Fibroblast of skin of right biceps (primary cell): Measurements from ENCODE around the gene SFT2D1.
"Not testable (repeated sequence)": the region's sequence is repeated elsewhere in the genome, so short reads cannot be mapped to it uniquely, and the experiment has no call there.

Source experiments
- DNase-seq: peaks from one replicate; pipeline ENCODE4 v3.0.0-alpha.2; 2013

SFT2D1 gene

DNA sequence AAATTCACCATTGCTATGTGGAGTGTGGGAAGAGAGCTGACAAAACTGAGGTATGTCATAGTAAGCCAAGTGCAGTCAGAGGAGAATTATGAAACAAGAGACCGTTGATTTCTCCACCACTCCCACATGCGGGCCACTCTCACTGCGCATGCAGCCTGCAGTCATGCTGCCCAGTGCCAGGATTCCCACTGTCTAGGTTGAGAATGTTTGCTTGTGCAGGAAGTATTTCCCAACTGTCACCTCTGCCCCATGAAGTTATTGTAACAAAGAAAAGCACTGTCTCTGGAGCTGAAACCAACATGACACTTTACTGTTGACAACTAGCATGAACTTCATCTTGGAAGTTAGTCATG is 18.7 kb upstream of the SFT2D1 start:
- no peak for DNase-seq

DNA sequence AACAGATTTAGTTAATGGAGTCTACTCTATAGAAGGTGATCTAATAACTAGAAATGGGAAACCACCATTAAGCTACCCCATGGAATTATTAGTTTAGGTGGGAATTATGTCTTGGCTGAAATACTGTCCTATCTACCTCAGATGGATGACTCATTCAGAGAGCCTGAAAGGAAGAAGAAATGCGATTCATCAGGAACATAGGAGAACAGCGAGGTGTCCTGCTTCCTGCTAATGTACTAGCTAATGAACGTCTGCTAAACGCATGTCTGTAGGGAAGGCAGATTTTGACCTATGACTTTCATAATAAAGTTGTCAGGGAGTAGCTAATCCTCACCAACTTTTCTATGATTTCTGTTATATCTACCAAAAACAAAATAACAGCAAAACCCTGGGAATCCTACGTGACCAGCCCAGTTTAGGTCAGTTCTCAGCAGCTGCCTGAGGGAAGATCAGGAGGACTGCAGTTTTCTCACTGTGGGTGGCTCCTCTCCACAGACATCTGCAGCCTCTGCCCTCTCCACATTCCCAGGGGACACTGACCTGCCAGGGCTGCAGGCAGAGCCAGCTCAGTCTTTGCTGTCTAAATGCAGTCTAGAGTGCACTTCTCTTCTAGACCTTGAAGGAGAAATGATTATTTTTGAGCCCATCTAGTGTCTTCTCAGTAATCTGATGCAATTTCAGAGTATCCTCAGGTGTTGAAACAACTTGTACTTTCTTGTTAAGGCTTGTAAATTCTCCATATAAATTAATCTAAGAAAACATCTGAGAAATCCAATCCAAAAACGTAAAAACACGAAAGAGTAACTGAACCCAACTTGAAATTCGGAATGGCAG is 18.1 kb upstream of the SFT2D1 start:
- no peak for DNase-seq

DNA sequence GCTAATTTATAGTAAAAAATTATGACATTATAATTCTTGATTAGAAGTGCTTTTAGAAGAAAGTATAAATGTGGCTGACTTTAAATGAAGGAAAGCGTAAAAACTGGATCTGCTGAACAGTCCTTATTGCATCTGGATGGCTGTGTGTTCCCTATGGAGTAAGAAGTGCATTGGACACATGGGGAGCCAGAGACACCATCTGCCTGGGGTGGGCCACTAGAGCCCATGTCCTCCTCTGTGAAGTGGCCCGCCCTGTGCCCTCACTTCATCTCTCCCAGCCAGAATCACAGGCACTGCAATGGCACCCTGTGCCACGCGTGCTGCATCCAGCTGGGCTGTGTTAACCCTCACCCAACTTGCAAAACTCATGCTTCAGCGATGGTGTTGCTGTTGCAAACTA is 13.2 kb upstream of the SFT2D1 start:
- no peak for DNase-seq

DNA sequence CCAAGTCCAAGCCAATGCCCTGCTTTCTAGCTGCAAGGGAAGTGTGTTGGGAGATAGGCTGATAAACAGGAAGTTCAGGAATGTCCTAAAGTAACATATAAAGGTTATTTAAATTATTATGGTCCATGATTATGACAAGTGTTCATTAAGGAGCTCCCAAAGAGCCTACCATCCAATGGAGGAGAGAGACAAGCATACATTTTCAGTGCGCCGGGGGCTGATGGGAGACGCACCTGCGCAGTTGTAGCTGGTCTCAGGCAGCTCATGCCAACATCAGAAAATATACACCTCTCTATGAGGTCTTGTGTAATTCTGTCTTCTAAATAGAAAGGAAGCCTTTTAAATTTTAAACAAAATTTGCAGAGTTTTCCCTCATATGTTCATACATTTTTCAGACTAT is 12.6 kb upstream of the SFT2D1 start:
- no peak for DNase-seq

DNA sequence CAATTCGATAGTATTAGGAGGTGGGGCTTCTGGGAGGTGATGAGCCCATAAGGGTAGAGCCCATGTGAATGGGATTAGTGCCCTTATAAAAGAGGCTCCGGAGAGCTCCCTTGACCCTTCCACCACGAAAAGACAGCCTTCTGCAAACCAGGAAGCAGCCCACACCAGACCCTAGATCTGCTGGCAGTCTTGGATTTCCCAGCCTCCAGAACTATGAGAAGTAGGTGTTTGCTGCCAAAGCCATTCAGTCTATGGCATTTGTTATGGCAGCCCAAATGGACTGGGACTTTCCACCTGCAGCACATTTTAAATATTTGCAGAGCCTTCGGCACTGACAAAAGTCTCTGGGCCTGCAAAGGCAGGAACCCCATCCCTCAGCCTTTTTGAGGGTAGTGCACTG is 11.8 kb upstream of the SFT2D1 start:
- no peak for DNase-seq

DNA sequence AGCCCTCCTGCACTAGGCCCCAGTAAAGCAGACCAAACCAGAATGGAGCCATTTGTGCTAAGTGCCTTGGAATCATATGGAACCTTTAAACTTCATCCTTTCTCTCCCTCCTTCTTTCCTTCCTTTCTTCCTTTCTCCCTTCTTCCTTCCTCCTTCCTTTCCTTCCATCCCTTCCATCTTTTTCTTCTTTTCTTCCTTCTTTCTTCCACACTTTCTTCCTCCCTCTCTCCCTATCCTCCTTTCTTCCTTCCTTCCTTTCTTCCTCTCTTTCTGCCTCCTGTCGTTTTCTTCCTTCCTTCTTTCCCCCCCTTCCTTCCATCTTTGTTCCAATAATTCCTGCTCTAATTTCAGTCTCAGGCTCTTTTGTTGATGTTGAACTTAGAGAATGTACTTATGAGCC is 11.2 kb upstream of the SFT2D1 start:
- DNase-seq = no peak

DNA sequence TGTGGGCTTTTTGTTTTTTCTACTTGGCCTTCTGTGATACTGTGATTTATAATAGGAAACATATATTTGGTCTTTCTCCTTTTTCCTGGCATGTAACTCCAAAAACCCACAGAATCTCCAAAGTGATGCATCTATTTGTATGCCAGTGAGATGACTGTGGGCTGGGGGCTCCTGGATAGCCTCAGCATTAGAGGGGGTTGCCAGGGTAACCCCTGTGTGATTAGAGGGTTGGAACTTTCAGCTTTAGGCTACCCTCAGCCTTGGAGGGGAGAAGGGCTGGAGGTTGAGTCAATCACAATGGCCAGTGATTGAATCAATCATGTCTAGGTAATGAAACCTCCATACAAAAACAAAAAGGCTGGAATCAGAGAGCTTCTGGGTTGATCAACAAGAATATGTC is 10.6 kb upstream of the SFT2D1 start:
- no peak for DNase-seq

DNA sequence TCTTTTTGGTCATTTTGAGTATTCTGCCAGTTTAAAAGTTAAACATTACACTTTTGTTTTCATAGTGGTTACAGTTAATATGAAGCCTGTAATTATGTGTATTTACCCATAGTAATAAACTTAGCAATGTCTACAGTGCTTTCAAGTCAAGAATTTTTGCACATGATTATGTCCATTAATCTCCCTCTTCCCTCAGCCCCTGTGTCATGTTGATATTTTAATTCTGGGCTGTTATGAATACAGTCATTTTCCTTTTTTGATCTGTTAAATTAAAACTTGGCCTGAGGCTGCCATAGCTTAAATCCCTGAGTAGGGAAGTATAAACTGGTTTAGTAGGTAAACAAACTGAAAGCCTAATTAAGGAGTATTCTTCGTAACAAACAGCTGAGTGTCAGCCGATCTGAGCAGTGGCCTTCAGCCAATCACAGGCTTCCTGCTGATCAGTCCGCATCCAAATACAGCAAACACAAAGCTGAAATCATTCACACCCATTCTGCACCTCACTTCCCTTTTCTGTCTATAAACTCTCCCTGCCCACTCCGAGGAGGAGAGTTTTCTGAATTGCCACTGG is 9.5 kb upstream of the SFT2D1 start:
- no peak for DNase-seq

DNA sequence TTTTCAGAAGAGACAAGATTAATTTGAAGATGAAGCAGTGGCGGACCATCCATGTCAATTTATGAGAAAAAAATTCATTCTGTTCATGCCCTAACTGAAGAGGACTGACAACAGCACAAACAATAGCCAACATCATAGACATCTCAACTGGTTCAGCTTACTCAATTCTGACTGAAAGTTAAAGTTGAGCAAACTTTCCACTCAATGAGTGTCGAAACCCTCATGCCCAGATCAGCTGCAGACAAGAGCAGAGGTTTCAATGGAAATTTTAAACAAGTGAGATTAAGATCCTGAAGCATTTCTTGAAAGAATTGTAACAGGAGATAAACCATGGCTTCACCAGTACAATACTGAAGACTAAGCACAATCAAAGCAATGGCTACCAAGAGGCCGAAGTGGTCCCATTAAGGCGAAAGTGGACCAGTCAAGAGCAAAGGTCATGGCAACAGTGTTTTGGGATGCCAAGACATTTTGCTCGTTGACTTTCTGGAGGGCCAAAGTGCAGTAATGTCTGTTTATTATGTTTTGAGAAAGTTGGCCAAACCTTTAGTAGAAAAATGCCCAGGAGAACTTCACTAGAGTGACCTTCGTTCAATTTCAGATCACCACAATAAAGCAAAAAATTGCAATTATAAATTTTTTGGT is 6.1 kb upstream of the SFT2D1 start:
- DNase-seq = no peak

DNA sequence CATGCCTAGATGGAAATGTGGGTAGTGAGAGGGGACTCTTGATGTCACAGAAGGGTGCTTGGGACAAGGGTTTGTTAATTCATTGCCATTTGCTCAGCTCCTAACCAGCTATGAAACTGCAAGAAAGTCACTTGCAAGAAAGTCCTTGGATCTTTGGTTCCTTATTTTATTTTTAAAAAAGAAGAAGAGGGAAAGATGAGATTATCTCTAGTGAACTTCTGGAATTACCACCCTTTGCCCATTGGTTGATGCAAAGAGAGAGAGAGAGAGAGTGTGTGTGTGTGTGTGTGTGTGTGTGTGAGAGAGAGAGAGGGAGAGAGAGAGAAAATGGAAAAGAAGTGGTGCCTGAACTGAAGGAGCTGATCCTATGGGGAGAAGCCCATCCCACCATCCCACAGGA is 4.6 kb upstream of the SFT2D1 start:
- no peak for DNase-seq

DNA sequence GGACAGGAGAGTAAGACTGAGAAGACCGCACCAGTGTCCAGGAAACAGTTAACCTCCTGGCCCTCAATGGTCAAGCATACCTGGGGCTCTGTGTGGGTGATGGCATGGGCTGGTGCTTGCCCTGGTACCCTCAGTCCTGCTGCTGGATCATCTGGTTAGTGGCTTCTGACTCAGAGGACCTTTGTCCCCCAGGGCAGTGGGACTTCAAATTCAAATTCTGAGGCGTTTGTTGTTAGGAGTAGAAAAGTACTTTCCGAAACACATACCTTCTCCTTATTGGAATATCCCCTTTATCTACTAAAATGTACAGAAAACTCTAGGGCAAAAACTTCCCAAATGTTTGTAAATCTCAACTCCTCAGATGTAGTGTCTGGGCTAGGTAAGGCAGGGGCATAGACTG is 4.1 kb upstream of the SFT2D1 start:
- no peak for DNase-seq

DNA sequence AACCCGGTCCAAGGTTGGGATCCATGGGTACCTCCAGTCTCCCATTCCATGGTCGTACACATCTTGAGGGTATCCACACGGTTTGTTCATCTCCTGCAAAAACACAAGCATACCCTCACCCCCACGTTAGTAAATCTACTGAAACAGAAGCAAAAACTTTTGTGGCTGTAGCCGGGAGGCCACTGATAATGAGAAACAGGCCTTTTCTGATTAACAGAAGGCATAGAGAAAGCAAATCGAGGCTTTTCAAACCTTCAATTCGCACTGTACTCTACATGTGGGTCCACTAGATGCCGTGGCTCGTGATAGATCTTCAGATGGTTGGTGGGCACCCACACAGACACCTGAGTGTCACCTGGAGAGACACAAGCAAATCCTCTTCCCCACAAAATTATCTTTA is 3.3 kb upstream of the SFT2D1 start:
- not testable (repeated sequence) for DNase-seq

DNA sequence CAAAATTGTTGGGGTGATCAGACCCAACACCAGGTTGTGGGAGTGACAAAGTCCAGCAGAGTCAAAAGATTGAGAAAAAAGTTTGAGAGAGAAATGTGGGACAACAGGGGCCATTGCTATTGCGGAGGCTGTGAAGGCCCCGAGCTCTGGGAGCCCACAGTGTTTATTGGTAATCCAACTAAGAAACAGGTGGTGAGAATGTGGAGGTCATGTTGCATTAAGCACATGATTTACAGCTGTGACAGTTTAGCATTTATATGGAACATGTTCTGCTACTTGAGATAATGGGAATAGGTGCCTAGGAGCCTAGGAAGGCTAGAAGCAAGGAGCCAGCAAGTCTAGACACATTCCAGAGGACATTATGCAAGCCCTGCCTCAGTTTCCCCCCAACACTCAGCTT is 2.6 kb upstream of the SFT2D1 start:
- DNase-seq = not testable (repeated sequence)

DNA sequence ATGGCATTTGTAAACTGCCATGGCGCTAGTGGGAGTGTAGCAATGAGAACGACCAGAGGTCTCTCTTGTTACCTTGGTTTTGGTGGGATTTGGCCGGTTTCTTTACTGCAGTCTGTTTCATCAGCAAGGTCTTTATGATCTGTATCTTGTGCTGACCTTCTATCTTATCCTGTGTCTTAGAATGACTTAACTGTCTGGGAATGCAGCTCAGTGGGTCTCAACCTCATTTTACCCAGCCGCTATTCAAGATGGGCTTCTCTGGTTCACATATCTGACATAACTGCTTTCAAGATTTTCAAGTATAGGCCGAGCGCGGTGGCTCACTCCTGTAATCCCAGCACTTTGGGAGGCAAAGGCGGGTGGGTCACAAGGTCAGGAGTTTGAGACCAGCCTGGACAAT is 1.9 kb upstream of the SFT2D1 start:
- peak; percentile 40 for DNase-seq

DNA sequence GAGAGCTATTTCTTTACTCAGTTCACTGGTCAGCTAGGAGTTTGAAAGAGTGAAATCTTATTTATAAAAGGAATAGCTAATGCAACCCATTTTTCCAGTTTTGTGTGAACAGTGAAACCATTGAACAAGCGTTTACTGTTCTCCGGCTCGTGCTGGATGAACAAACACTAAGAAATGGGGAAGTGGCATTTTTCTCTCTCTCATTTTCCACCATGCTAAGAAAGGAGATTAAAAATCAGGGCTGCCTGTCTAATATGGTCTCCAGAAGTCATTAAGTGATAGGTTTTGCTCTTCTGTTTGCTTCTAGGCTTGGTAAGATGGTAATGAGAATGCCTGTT is 774 bp upstream of the SFT2D1 start:
- DNase-seq = no peak

DNA sequence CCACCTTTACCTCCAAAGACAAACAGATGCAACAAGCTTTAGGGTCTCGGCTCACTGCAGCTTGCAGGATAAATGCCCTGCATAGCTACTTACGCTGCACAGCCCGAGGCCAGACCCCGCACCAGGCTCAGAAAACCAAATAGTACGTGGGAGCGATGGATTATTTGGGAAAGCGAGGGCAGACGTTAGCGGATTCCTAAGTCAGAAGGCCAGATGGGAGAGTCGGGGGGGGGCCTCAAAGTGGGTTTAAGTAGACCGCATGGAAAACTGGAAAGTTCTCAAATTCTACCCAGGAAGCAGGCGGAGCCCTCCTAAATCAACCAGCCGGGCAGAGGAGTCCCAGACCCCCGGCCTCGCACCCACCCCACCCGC is 382 bp downstream of the SFT2D1 start:
- DNase-seq = no peak

DNA sequence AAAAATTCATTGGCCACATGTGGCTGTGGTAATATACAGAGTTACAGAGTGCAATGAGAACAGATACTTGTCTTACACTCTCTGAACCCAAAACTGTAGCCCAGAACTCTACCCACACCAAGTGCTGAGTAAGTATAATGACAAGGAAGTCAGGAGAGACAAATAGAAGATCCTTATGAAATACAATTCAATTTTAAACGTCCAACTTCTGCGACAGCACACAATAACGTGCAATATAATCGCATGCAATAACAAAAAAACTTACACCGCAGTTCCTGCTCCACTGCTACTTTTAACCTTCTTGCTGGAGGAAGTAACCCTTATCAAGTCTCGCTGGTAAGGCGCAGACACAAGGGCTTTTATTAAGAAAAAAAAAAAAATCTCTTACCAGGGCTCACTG is 881 bp downstream of the SFT2D1 start:
- no peak for DNase-seq

DNA sequence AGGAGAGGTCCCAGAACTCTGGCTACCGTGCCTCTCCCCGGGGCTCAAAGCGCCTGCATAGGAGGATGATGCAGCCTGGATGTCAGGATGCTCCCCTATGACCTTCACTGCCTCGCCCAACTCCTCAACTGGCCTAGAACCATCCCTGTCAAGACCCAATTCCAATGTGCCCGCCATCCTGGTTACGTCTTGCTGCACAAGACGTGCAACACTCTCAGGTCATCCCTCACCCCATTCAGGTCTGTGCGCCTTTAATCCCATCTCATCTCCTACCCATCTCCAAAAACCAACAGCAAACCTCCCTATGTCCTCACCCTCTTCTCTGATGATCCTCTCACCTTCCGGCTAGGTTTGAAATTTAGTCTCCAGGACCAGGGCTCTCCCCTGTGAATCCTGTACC is 3.5 kb downstream of the SFT2D1 start:
- no peak for DNase-seq

DNA sequence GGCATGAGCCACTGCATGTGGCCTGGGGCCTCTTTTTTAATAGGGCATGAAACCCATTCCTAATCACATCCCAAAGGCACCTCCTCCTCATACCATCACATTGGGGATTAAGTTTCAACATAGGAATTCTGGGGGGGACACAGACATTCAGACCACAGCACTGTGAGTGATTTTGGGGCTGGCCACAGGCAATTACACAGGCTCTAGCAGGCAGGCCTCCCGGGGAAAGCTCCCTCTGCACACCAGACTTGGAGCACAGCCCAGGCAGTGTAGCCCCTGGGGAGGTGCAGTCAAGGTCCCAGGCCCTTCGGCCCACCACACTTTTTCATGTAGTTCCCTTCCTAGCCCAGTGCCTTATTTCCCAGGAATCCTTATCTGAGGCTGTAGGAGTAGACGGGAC is 5.5 kb downstream of the SFT2D1 start:
- DNase-seq = no peak

DNA sequence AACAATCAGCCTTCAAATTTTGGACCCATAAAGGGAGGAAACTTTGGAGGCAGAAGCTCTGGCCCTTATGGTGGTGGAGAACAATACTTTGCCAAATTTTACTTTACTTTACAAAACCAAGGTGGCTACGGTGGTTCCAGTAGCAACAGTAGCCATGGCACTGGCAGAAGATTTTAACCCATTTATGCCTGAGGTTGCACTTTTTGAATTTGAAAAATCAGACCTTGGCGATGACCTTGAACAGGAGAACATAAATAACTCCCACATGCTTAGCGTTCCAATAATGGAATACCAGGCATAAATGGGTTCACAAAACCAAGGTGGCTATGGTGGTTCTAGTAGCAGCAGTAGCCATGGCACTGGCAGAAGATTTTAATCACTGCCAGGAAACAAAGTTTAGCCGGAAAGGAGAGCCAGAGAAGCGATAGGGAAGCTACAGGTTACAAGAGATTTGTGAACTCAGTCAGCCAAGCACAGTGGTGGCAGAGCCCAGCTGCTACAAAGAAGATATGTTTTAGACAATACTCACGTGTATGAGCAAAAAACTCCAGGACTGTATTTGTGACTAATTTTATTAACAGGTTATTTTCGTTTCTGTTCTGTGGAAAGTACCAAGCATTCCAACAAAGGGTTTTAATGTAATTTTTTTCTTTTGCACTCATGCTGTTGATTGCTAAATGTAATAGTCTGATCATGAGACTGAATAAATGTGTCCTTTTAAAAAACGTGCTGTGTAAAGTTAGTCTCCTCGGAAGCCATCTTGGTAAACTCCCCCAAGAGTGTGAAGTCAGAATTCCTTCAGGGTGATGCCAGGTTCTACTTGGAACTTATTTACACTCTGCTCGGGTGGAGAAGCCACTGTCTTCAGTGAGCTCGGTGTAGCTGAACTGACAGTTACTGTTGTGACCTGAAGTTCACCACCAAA is 6.7 kb downstream of the SFT2D1 start:
- DNase-seq = no peak

DNA sequence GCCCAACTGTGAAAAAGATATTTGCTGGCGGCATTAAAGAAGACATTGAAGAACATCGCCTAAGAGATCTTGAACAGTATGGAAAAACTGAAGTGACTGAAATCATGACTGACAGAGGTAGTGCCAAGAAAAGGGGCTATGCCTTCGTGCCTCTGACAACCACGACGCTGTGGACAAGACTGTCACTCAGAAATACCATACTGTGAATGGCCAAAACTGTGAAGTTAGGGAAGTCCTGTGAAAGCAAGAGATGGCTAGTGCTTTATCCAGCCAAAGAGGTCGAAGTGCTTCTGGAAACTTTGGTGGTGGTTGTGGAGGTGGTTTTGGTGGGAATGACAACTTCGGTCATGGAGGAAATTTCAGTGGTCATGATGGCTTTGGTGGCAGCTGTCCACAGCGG is 7.5 kb downstream of the SFT2D1 start:
- no peak for DNase-seq

DNA sequence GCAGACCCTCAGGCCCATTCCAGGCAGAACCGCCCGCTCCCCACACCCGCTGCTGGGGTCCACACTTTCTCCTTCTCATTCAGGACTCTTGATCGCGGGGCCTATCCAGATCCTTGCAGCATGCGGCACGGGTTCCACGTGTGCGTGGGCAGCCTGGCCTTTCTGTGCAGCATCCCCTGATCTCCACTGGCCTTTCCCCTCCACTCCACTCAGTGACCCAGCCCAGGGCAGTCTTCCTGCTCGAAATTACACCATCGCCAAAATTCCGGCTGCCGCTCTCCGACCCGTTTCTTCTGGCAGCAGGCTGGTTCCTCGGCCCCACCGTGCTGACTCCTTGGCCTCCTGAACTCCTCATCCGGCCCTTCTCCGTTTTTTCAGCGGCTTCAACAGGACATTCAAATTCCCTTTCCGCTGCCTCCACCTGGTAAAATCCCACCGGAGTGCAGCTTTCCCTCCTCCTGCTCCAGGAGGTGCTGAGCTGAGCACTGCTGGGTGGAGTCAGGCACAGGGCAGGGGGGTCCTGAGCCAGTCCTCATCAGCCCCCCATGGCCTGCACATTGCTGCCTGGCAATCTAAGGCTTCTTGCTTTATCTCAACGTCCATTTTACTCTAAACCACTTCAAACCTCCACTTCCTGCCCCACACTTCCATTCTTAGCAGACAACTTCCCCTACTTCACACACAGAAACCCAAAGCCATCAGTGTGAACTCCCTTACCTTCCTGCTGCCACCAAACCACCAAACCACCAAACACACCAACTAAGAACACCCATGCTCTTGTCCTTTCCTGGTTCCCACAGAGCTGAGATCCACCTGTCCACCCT is 9.0 kb downstream of the SFT2D1 start:
- DNase-seq = no peak
